Glomerular endothelial cell (primary cell): ENCODE measurements around the gene OR9A2. TPM values are rescaled to one million over a fixed set of nuclear protein-coding genes. Genes with fewer than 3 reads are reported as not detected.

Source experiments
- DNase-seq: peaks from one replicate; pipeline ENCODE4 v3.0.0-alpha.2; 2011; ENCODE audit warnings: low read depth, low spot score; ENCODE audit errors: extremely low read depth
- total RNA-seq: library from RNA; depleted of rRNA; stranded (reverse); fragments of >200 nt; gene quantifications from 2 replicates; pipeline ENCODE4 v1.2.3, GENCODE V29; 2015

OR9A2 gene
- total RNA-seq, 1 donor from 2014 or later = 0.18 TPM

GRCh38 chr7:143023047-143023446 lies 3.9 kb downstream of the OR9A2 start:
- DNase-seq = no peak

GRCh38 chr7:143018931-143019330 lies 8.0 kb downstream of the OR9A2 start:
- no peak for DNase-seq

- no peak for DNase-seq
These were observed 9.9 kb downstream of the OR9A2 start for GRCh38 chr7:143016996-143017395.

GRCh38 chr7:143015926-143016490 lies 10.9 kb downstream of the OR9A2 start:
- DNase-seq = no peak

- no peak for DNase-seq
These were observed 11.8 kb downstream of the OR9A2 start for GRCh38 chr7:143015084-143015483.

- DNase-seq = no peak
These were observed 13.0 kb downstream of the OR9A2 start for GRCh38 chr7:143013893-143014292.

GRCh38 chr7:143013473-143013872 lies 13.5 kb downstream of the OR9A2 start:
- DNase-seq = no peak

GRCh38 chr7:143012409-143012808 lies 14.5 kb downstream of the OR9A2 start:
- DNase-seq = no peak

- no peak for DNase-seq
These were observed 14.9 kb downstream of the OR9A2 start for GRCh38 chr7:143012001-143012400.

GRCh38 chr7:143008007-143008901 lies 18.7 kb downstream of the OR9A2 start:
- DNase-seq = no peak

- no peak for DNase-seq
These were observed 21.2 kb downstream of the OR9A2 start for GRCh38 chr7:143005632-143006260.

GRCh38 chr7:143003393-143004051 lies 23.4 kb downstream of the OR9A2 start:
- DNase-seq = no peak

GRCh38 chr7:143002898-143003297 lies 24.0 kb downstream of the OR9A2 start:
- no peak for DNase-seq

GRCh38 chr7:143002106-143002505 lies 24.8 kb downstream of the OR9A2 start:
- DNase-seq = no peak

- DNase-seq = no peak
These were observed 26.3 kb downstream of the OR9A2 start for GRCh38 chr7:143000648-143001047.

- DNase-seq = no peak
These were observed 27.1 kb downstream of the OR9A2 start for GRCh38 chr7:142999793-143000192.

GRCh38 chr7:142998966-142999365 lies 28.0 kb downstream of the OR9A2 start:
- no peak for DNase-seq

- no peak for DNase-seq
These were observed 29.4 kb downstream of the OR9A2 start for GRCh38 chr7:142997456-142997989.

GRCh38 chr7:142992427-142992826 lies 34.5 kb downstream of the OR9A2 start:
- no peak for DNase-seq

- DNase-seq = no peak
These were observed 42.6 kb downstream of the OR9A2 start for GRCh38 chr7:142984297-142984696.

- DNase-seq = no peak
These were observed 43.1 kb downstream of the OR9A2 start for GRCh38 chr7:142983825-142984224.
